ENCODE results near the gene TNFRSF8. TPM values are rescaled to one million over a fixed set of nuclear protein-coding genes. Genes with fewer than 3 reads are reported as not detected.
"Not testable (repeated sequence)": the region's sequence is repeated elsewhere in the genome, so short reads cannot be mapped to it uniquely, and the experiment has no call there.

Gene TNFRSF8
- total RNA-seq, 4 donors from 2014 or later: 0.18 to 1.2 (median 0.76) TPM; not detected in 1

GRCh38 chr1:12038356-12039163 is 24.5 kb upstream of the TNFRSF8 start:
- no peak for DNase-seq
- Histone ChIP-seq H3K4me1 (peaks cover 0 to 11% (median 0%) of the 10 kb centered on the region in 3 donors), H3K4me3 (no peak overlapping the region), H3K27me3 (peaks cover 0 to 23% (median 0%) of the 10 kb centered on the region in 4 donors), H3K36me3 (no peaks in the 10 kb centered on the region), H3K27ac (no peak overlapping the region), H3K9me3 (no peaks in the 10 kb centered on the region)
- TF ChIP-seq POLR2A (IDR thresholded peaks at IDR 0.05) (no peak), CTCF (IDR thresholded peaks at IDR 0.05) (no peak)
- intact Hi-C loops (cut with DNase I): no loop called here
- WGBS, 2 donors: 73 to 83% methylated on average over 2 to 14 of the region's 17 CpGs

DNA sequence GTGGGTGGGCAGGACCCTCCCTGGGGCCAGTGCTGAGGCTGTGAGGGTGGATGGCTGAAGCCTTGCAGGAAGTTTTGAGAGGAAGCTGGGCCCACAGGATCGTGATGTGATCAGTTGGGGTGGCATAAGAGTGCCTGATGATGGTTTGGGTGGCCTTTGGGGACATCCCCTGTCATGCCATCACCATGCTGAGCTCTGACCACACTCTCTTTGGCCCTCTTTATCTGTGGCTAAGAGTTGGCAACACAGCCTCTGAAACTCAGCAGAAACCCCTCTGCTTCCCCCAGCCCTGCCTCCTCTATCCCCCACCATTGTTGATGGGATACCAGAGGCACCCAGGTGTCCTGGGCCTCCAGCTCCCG is 24.0 kb upstream of the TNFRSF8 start:
- Histone ChIP-seq H3K27me3 (peaks cover 0 to 23% (median 0%) of the 10 kb centered on the region in 4 donors), H3K4me3 (no peak overlapping the region), H3K9me3 (no peaks in the 10 kb centered on the region), H3K36me3 (no peaks in the 10 kb centered on the region), H3K4me1 (peaks cover 0 to 14% (median 0%) of the 10 kb centered on the region in 3 donors), H3K27ac (no peak overlapping the region)
- no peak for DNase-seq
- WGBS, 2 donors: 50% methylated on average over 1 of the region's 2 CpGs; no CpG with 5 or more reads in 1 of the 2 donors
- intact Hi-C loops (cut with DNase I): no loop called here
- TF ChIP-seq CTCF (IDR thresholded peaks at IDR 0.05) (no peak), POLR2A (IDR thresholded peaks at IDR 0.05) (no peak)

DNA sequence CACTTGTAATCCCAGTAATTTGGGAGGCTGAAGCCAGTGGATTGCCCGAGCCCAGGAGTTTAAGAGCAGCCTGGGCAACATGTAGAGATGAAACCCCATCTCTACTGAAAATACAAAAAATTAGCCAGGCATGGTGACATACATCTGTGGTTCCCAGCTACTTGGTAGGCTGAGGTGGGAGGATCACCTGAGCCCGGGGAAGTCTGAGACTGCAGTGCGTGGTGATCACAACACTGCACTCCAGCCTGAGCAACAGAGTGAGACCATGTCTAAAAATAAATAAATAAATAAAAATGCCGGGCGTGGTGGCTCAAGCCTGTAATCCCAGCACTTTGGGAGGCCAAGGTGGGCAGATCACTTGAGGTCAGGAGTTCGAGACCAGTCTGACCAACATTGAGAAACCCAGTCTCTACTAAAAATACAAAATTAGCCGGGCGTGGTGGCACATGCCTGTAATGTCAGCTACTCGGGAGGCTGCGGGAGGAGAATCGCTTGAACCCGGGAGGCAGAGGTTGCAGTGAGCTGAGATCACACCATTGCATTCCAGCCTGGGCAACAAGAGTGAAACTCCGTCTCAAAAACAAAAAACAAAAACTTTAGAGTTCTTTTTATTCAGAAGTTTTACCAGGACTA is 23.2 kb upstream of the TNFRSF8 start:
- H3K4me1 ChIP-seq: peaks cover 0 to 18% (median 0%) of the 10 kb centered on the region in 3 donors
- H3K9me3 ChIP-seq; DNase-seq; H3K36me3 ChIP-seq; H3K4me3 ChIP-seq; intact Hi-C loops (cut with DNase I); H3K27ac ChIP-seq: not testable (repeated sequence)
- 61 to 68% methylated on average over 13 of the region's 13 CpGs for WGBS, 2 donors
- H3K27me3 ChIP-seq: peaks cover 0 to 23% (median 0%) of the 10 kb centered on the region in 4 donors

GRCh38 chr1:12040457-12041051 is 22.5 kb upstream of the TNFRSF8 start:
- TF ChIP-seq CTCF (IDR thresholded peaks at IDR 0.05): no peak
- Histone ChIP-seq H3K36me3 (no peaks in the 10 kb centered on the region), H3K9me3 (no peaks in the 10 kb centered on the region), H3K27ac (no peak overlapping the region), H3K4me3 (no peak overlapping the region), H3K4me1 (peaks cover 0 to 18% (median 0%) of the 10 kb centered on the region in 3 donors), H3K27me3 (peaks cover 0 to 27% (median 0%) of the 10 kb centered on the region in 4 donors)
- intact Hi-C loops (cut with DNase I): no loop called here
- WGBS, 2 donors: 21 to 26% methylated on average over 5 of the region's 6 CpGs
- DNase-seq: no peak

- intact Hi-C loops (cut with DNase I); DNase-seq; H3K27ac ChIP-seq; H3K9me3 ChIP-seq; H3K36me3 ChIP-seq; H3K4me3 ChIP-seq: not testable (repeated sequence)
- Histone ChIP-seq H3K4me1 (peaks cover 0 to 18% (median 0%) of the 10 kb centered on the region in 3 donors), H3K27me3 (peaks cover 0 to 45% (median 0%) of the 10 kb centered on the region in 4 donors)
- WGBS, 2 donors: 40 to 48% methylated on average over 12 to 15 of the region's 15 CpGs
Observed at GRCh38 chr1:12044187-12044877, 18.8 kb upstream of the TNFRSF8 start.

Data from esophagus squamous epithelium (tissue), 5 donors.